IPS-11a (cell line): ENCODE results near the gene ALDH3A1.

Experiments used
- H3K4me3 ChIP-seq: one replicate; pipeline ENCODE4 v1.5.1; 2013; ENCODE audit warnings: low read depth, low read length, control low read depth

ALDH3A1 gene

GRCh38 chr17:19705771-19706770 lies 42.0 kb downstream of the ALDH3A1 start:
- no peak overlapping the region for H3K4me3 ChIP-seq

GRCh38 chr17:19705201-19705600 lies 42.9 kb downstream of the ALDH3A1 start:
- no peak overlapping the region for H3K4me3 ChIP-seq

- no peak overlapping the region for H3K4me3 ChIP-seq
These were observed 44.1 kb downstream of the ALDH3A1 start for GRCh38 chr17:19703828-19704613.

- no peak overlapping the region for H3K4me3 ChIP-seq
These were observed 44.8 kb downstream of the ALDH3A1 start for GRCh38 chr17:19703106-19703827.

GRCh38 chr17:19702217-19702641 lies 45.9 kb downstream of the ALDH3A1 start:
- no peak overlapping the region for H3K4me3 ChIP-seq
